Stimulated activated CD8-positive, alpha-beta memory T cell treated with anti-CD3 and anti-CD28 coated beads, Interleukin-15, amount 100 ng/mL, for 4 hours (primary cell): ENCODE measurements around the gene GTF2A1L.
"Not testable (repeated sequence)": the region's sequence is repeated elsewhere in the genome, so short reads cannot be mapped to it uniquely, and the experiment has no call there.

ENCODE experiments used
- DNase-seq, 2 donors: peaks; one replicate each; pipeline ENCODE4 v3.0.0-alpha.2; 2020; ENCODE audit warnings: low read depth in 2 of 2

GTF2A1L gene

DNA sequence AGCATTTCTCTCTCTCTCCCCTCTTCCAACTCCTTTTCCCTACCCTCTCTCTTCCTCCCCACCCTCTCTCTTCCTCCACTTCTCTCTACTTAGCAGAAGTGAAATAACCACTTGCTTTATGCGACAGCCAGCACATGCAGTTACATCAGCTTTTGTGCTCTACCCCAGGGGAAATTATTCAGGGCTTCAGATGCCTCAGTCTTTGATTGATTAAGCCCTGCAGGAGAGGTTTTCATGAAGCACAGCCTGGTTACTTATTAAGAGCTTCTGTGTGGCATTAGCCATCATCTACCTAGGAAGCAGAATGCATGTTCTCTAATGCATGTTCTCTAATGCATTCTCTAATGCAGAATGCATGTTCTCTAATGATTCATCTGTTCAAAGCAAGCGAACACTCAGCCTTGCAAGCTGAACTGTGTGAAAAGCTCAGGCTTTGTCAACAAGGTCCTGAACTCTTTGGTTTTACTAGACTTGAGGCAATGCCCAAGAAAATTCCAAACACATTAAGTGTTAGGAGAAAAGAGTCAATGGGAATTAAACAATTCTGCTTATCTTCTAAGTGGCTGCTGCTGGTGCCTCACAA lies 81.8 kb downstream of the GTF2A1L start:
- no peak for DNase-seq

DNA sequence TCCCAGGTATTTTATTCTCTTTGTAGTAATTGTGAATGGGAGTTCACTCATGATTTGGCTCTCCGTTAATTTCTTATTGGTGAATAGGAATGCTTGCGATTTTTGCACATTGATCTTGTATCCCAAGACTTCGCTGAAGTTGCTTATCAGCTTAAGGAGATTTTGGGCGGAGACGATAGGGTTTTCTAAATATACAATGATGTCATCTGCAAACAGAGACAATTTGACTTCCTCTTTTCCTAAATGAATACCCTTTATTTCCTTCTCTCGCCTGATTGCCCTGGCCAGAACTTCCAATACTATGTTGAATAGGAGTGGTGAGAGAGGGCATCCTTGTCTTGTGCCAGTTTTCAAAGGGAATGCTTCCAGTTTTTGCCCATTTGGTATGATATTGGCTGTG lies 86.0 kb downstream of the GTF2A1L start:
- DNase-seq, result not testable (repeated sequence)

DNA sequence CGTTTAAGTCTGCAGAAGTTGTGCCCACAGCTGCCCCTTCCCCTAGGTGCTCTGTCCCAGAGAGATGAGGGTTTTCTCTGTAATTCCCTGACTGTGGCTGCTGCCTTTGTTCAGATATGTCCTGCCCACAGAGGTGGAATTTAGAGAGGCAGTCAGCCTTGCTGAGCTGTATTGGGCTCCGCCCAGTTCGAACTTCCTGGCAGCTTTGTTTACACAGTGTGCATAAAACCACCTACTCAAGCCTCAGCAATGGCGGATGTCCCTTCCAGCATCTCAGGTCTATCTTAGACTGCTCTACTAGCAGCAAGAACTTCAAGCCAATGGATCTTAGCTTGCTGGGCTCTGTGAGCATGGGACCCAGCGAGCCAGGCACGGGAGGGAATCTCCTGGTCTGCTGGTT lies 89.8 kb downstream of the GTF2A1L start:
- DNase-seq, result no peak

DNA sequence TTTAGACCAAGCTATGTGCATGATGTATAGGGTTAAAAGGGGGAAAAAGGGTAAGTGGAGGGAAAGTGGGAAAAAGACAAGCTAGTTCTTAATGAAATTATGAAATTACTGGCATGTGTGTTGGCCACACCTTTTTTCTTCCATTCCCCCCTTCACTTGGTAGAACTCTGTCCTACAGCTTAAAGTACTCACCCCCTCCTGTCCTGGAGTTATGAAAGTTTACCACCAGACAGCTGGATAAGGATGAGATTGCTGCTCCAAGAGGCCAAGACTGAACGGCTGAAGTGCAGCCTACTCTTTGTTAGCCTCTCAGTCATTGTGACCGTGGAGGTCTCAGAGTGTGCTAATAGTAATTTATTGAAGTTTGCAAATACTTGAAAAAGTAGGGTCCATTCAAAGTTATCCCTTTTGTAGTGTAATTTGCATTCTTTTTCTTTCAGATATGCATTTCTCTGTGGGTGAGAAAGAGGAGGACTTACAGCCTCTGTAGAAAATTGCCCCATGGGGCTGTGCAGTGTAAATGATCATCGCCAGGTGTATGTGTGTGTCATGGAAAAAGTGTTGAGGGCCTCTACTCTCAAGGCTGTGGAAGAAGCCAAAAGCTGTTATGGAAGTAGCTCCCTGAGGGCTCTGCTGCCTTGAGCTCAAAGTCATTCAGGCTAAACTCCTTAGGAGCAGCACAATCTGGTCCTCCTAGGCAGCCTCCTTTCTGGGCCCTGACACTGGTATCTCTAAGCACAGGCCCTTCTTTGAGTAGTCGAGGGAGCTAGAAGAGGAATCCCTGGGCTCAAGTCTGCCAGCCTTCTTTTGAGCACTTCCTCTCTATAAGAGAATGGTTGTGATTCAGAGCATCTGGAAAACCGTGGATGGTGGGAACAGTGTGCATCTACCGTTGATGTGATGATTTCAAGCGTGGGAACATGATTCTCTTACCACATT lies 91.7 kb downstream of the GTF2A1L start:
- no peak for DNase-seq

DNA sequence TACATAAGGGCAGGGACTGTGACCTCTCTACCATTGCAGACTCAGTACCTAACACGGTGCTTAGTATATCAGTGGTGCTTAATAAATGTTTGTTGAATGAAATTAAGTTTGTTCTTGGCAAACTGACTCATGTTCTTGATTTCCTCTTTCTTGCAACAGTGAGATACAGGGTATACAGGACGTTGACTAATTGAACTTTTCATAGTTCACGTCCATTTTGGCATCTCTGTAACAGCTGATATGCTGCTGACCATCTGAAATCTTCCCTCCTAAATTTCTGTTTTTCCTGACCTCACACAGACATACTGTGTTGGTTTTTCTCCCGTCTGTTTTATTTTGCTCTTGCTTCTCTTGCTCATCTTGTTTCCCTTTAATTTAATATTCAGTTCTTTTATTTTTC lies 93.7 kb downstream of the GTF2A1L start:
- no peak for DNase-seq

DNA sequence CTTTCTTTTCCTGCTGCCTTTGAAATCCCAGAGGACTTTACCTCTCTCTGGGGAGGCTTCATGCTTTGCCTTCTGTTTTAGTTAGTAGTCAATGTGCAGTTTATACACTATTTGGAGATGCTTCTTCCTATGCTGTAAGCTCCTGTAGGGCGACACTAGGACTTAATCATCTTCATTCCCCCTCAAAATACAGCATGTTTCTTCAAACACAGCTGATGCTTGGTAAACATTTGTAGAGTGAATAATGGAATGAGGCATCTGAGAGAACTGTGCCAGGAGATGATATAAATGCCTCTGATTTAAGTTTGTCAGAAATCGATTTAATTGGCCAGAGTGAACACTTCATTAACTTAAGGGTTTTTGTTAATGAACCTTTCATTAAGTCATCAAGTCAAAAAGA lies 94.5 kb downstream of the GTF2A1L start:
- DNase-seq, result no peak

DNA sequence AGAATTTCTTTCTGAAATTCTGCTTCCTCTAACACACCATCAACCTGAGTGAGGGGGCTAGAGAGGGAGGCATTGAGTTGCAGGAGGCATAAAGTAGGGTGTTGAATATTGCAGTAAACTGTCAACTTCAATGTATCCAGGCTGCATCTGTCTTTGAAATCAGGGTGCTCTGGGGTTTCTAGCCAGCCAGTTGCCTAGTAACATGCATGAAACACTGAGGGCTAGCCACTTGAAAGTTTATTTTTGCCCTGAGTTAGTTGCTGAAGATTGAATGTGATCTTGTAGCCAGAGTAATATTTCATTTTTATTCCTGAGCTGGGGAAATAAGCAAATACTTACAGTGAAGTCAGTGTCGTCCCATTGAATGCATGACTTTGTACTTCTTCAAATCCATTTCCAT lies 96.0 kb downstream of the GTF2A1L start:
- DNase-seq, result no peak

DNA sequence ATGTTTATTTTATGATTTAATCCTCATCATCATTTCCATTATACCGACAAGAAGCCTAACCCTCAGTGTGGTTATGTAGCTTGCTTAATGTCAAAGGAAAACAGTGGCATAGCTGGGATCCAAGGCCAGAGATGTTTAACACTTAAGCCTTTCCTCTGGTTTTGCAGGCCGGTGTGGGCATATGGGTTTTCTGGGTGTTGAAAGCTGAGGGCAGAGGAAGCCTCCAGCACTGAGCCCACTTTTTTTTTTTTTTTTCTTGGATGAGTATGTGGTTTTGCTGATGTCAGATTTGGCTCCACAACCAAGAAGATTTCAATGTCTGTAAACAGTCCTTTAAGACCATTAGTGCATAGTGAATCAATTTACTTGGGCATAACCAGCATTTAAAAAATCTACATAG lies 96.6 kb downstream of the GTF2A1L start:
- no peak for DNase-seq

DNA sequence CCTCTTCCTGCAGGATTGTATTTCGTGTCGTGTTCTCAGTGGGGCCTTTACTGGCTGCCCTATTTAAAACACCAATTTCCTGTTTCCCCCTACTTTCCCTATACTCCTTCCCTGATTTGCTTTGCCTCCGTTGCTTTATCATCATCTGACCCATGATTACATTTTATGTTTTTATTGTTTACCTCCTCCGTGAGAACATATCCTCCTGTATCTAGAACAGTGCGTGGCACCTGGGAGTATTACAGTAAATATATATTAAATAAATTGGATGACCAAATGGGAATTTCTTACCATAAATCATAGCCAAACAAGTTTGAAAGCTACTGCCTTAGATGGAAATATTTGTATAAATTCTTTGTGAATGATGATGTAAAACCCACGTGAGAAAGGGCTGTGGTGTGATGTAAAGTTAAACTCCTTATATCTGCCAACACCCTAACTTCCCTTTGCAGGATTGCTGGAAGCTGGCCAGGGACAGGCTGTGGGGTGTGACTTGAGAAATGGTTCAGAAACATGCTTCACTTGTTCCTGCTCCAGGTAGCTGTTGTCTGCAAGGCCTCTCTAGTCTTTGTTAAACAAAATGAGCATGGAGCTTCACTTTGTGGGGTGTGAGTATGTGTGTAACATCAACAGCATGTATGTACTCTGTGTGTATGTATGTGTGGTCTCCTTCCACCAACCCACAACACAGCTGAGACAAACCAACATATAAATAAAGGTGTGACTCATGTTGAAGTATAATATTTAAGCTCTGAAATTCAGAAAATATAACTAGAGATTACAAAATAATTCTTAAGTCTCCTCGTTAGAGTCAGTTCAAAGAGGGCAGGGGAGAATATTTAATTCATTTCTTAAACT lies 97.6 kb downstream of the GTF2A1L start:
- DNase-seq, result no peak

DNA sequence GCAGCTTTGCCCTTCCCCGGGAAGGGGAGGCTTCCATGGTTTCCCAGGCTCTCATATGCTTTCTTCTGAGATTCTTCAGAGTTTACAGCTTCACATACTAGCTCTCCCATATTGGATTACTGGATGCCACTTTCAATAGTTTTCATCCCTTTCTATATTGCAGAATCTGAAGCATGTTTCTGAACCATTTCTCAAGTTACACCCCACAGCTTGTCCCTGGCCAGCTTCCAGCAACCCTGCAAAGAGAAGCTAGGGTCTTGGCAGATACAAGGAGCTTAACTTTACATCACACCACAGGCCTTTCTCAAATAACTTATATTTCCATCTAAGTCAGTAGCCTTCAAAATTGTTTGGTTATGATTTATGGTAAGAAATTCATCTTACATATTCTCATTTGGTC lies 98.3 kb downstream of the GTF2A1L start:
- DNase-seq, result no peak

DNA sequence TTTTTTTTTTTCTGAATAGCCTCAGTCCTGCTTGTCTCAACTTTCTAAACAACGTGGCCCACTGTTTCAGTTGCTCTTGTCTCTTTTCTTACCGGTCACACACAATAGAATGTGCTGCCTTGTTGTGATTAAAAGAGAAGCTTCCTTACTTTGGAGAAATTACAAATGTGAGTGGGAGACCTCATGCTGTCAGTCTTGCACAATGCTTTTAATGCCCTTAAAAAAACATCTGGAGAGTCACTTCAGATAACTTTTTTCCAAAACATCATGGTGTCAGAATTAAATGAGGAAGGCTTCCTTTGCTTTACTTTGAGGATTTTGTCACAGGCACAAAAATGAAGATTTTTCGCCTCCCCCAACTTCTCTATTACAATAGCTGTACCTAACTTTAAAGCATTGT lies 100.2 kb downstream of the GTF2A1L start:
- DNase-seq, result no peak

DNA sequence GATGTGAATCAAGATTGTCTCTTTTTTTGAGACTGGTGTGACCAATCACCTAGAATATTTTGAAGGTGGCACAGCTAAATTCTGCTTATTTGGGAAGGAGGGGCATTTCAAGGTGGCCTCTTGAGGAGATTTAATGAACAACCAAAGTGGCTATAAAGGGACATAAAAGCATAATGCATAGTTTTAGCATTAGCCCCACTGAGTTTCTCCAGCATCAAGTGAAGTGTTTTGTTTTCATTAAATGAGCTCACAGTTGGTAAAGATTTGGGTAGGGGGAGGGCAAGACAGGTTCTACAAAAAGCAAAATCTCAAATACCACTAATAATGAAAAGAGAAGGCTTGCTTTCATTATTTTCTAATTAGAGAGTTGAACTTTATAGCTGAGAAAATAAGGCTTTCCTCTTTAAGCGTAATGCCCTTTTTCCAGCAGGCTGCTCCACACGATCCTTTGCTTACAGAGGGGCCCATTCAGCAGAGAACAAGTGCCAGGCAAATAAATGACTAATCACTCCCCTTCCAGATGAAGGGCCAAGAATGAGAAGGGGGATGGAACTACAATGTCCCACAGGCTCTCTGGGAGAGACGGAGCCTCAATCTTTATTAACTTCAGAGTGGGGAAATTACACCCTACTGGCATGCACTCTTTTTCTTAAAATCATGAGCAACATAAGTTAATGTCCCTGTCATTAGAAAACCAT lies 102.0 kb downstream of the GTF2A1L start:
- DNase-seq, result no peak

DNA sequence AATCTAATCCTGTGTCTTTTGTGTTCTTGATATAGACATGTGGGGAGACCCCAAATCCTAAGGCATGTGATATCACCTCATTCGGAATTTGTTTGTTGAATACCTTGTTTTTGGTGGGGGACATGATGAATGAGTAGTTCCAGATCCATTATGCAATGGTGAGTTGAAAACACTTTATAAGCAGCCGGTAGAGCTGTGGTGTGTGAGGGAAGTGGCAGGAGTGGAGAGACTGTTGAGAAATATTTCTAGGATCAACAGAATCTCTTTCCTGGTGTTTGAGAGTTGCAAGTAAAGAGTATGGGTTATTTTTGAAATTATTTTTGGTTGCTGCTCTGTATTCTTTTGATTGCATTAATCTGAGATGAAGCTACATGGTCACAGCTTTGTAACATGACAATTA lies 103.5 kb downstream of the GTF2A1L start:
- no peak for DNase-seq

DNA sequence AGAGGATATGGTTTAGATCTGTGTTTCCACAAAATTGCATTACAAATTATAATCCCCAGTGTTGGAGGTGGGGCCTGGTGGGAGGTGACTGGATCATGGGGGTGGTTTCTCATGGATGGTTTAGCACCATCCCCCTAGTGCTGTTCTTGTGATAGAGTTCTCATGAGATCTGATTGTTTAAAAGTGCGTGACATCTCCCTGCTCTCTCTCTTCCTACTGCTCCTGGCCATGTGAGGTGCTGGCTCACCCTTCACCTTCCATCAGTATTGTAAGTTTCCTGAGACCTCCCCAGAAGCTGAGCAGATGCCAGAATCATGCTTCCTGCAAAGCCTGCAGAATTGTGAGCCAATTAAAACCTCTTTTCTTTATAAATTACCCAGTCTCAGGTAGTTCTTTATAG lies 104.7 kb downstream of the GTF2A1L start:
- no peak for DNase-seq

DNA sequence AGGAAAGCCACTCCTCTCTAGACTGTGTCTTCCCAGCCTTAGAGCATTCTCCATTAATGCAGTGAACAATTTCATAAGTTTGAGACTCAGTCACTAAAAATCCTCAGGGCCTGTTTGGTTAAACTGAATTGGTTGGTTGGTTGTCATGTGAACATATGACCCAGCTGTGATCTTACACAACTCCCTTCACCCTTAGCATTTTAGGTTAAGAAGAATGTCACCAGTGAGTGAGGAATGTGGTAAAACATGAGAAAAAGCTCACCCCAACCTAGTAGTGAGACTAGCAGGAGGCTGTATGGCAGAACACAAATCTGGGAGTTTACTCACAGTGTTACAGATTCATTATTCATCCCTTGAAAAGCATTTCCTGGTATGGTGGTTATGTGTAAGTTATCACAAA lies 105.5 kb downstream of the GTF2A1L start:
- no peak for DNase-seq

DNA sequence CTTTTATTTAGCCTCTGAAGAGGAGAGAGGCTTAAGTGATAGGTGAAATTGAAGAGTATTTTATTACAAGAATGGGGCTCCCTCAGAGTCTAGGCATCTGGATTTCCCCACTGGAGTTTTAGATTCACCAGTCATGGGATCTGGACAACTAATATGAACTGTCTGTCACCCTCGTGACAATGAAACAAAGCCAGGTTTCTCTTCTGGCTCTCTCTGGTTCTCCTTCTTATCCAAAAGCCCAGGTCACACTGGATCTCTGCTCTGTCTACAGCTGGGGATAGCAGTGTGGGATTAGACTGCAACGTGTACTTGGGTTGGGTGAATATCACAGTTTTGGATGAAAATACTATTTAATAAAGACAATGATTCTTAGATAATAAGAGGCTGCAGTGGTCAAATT lies 106.6 kb downstream of the GTF2A1L start:
- no peak for DNase-seq

DNA sequence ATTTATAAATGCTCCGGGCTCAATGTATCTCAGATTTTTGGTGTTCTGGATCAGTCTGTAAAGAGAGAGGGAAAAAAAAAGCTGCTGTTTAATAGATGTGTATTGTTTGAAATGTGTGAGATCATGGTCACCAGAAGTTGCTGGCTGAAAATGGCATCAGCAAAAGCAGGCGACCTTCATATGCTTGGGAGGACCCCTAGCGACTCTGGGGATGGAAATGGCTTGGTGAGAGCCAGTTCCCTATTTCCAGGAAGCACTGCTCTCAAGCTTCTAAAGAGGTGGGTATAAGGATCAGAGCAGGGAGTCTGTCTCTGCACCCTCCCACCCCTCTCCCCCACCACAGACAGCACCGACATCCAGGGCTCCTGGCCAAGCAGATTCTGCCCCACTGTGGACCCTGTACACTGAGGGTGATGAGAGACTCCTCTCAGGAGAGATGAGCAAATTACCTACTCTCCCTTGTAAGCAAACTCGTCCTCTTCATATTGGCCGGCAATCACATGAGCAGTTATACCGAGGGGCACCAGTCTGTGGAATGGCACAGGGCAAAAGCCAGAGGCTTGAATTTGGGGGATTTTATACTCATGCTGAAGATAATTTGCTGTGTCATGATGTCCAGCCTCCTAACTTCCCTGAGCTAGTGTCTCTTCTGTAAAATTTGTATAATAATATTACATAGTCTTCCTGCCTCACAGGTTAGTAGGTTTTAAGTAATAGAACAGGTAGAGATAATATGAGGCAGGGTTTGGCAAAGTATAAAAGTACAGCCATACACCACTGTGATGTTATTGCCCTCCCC lies 108.2 kb downstream of the GTF2A1L start:
- DNase-seq, result no peak

DNA sequence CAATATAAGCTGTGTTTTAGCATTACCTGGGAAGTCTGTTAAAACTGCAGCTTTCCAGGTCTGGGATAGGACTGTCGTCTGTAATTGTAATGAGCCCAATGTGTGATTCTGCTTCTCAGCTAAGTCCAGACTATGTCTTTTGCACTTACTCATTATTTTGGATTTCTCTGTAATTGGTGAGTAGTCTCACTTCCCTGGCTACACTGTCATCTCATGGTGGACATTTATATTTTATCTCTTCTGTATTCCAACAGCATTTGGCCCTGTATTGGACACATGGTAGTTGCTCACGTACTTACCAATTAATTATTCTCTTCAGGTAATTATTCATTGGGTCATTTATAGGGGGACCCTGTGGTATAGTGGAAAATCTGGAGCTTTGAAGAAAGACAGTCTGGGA lies 109.9 kb downstream of the GTF2A1L start:
- no peak for DNase-seq

DNA sequence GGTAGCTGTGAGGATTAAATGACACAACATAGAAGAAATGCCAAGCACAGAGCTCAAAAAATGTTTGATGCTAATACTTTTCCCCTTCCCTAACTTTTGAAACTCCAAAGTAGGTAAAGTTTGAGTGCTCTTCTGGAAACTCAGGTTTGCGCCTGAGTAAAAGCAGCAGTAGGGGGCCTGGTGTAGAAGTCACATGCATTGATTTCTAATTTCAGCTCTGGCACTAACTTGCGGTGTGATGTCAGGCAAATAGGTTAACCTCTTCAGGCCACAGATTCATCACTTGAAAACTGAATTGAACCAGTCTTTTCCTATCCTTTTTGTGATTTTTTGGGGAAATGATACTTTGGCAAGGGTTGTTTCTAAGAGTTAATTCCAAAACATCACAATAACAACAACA lies 110.6 kb downstream of the GTF2A1L start:
- DNase-seq, result no peak

DNA sequence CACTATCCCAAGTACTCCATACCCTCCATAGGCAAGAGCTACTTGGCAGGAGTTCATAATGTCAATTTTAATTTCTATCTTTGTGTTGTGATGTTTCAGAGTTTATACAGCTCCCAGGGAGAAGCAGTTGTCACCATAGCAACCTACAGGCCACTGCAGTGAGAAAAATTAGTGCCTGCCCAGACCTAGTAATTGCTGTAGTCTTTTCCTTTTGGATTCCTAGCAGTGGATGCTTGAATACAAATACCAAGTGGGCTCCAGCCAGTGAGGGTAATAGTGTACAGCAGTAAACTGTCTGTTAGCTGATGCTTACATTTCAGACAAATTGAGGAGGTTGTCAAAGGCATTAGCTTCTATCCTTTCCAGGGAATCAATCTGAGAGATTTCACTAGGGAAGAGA lies 111.2 kb downstream of the GTF2A1L start:
- DNase-seq, result no peak
